Esophagus squamous epithelium (tissue), 5 donors: Measurements from ENCODE around the gene DIPK1B. TPM values are rescaled to one million over a fixed set of nuclear protein-coding genes. Genes with fewer than 3 reads are reported as not detected.
"Not testable (repeated sequence)": the region's sequence is repeated elsewhere in the genome, so short reads cannot be mapped to it uniquely, and the experiment has no call there.

Experiments
- DNase-seq: peaks from one replicate; lab custom pipeline; 2025; lab: John Stamatoyannopoulos, UW
- H3K27ac ChIP-seq, 4 donors: fragments of 200-600 bp; sonication (generic); one replicate each; pipeline ENCODE4 v1.5.1; 2016 to 2019; ENCODE audit warnings: mild to moderate bottlenecking in 1 of 4
- H3K27me3 ChIP-seq, 4 donors: fragments of 200-600 bp; sonication (generic); 1 replicate in 3 of 4; 2 replicates in 1 of 4; pipeline versions ENCODE4 v1.5.1 to v1.6.0; 2017 to 2021; ENCODE audit warnings: antibody characterized with exemption in 1 of 4
- H3K36me3 ChIP-seq, 3 donors: fragments of 200-600 bp; sonication (generic); one replicate each; pipeline ENCODE4 v1.5.1; 2016 to 2019
- H3K4me1 ChIP-seq, 3 donors: fragments of 200-600 bp; sonication (generic); one replicate each; pipeline ENCODE4 v1.5.1; 2017 to 2019
- H3K4me3 ChIP-seq, 4 donors: fragments of 200-600 bp; sonication (generic); 1 replicate in 3 of 4; 2 replicates in 1 of 4; pipeline ENCODE4 v1.5.1; 2016 to 2019; ENCODE audit warnings: mild to moderate bottlenecking in 2 of 4, moderate library complexity in 1 of 4
- H3K9me3 ChIP-seq, 3 donors: fragments of 200-600 bp; sonication (generic); one replicate each; pipeline ENCODE4 v1.5.1; 2016 to 2019
- CTCF ChIP-seq, 6 experiments: fragments of 450-650 bp in 4 of 6; fragments of 200-600 bp in 2 of 6; sonication (generic) in 2 of 6; IDR thresholded peaks; one replicate each; pipeline ENCODE4 v1.5.1; 2016 to 2019; ENCODE audit warnings: antibody characterized with exemption in 6 of 6, mild to moderate bottlenecking in 4 of 6, moderate library complexity in 4 of 6
- POLR2A ChIP-seq, 4 donors: fragments of 450-650 bp; IDR thresholded peaks; one replicate each; pipeline ENCODE4 v1.6.1; 2017; ENCODE audit warnings: antibody characterized with exemption in 4 of 4, mild to moderate bottlenecking in 4 of 4, moderate library complexity in 3 of 4
- WGBS, 2 donors: methylation state at CpG; one replicate each; pipeline ENCODE4 v1.1.5; 2018; 5-methylcytosine and 5-hydroxymethylcytosine counted together
- intact Hi-C: fragments of 100-400 bp; cut with DNase I; formaldehyde crosslinking; loops from one replicate; pipeline ENCODE4 v1.15.0; 2022
- small RNA-seq, 4 donors: library from RNA; depleted of rRNA; stranded (forward); fragments of <200 nt; gene quantifications; one replicate each; pipeline ENCODE3, GENCODE V24; 2016
- total RNA-seq, 4 donors: library from RNA; depleted of rRNA; stranded (reverse); fragments of >200 nt; gene quantifications; one replicate each; pipeline ENCODE4 v1.1.0, GENCODE V29; 2016
- donor health status: DM: yes; HTN: yes; CAD: no.

The DIPK1B gene
- total RNA-seq, 4 donors from 2014 or later, result 0.48 to 6.3 (median 1.1) TPM

- H3K27ac ChIP-seq, intact Hi-C loops, H3K36me3 ChIP-seq, H3K9me3 ChIP-seq, DNase-seq, H3K4me3 ChIP-seq: not testable (repeated sequence)
- H3K4me1 ChIP-seq, result peaks cover 0 to 10% (median 0%) of the 10 kb centered on the region in 3 donors
- peak in 2 of 6 experiments; percentile 6 to 25 for TF ChIP-seq CTCF (IDR thresholded peaks at IDR 0.05)
- WGBS, 2 donors, result 15 to 27% methylated on average over 14 to 16 of the region's 18 CpGs
- H3K27me3 ChIP-seq, result peaks cover 0 to 67% (median 5%) of the 10 kb centered on the region in 4 donors
Observed at GRCh38 chr9:136766410-136767120, 54.2 kb downstream of the DIPK1B start.

- intact Hi-C loops, result no loop called here
- Histone ChIP-seq H3K27ac (no peak overlapping the region), H3K27me3 (peaks cover 0 to 36% (median 0%) of the 10 kb centered on the region in 4 donors), H3K4me3 (no peak overlapping the region), H3K36me3 (no peaks in the 10 kb centered on the region), H3K4me1 (peaks cover 0 to 4% (median 0%) of the 10 kb centered on the region in 3 donors), H3K9me3 (peaks cover 0 to 8% (median 0%) of the 10 kb centered on the region in 3 donors)
- TF ChIP-seq POLR2A (IDR thresholded peaks at IDR 0.05) (no peak), CTCF (IDR thresholded peaks at IDR 0.05) (peak in 5 of 6 experiments; percentile 15 to 38 (median 18))
- 16 to 20% methylated on average over 7 to 15 of the region's 16 CpGs for WGBS, 2 donors
- DNase-seq, result no peak
Observed at GRCh38 chr9:136769710-136770191, 57.4 kb downstream of the DIPK1B start.

- Histone ChIP-seq H3K27me3 (peaks cover 0 to 18% (median 0%) of the 10 kb centered on the region in 4 donors), H3K4me3 (no peak overlapping the region), H3K4me1 (peaks cover 0 to 4% (median 0%) of the 10 kb centered on the region in 3 donors), H3K9me3 (peaks cover 0 to 8% (median 0%) of the 10 kb centered on the region in 3 donors), H3K36me3 (no peaks in the 10 kb centered on the region), H3K27ac (no peak overlapping the region)
- 20 to 69% methylated on average over 1 to 3 of the region's 3 CpGs for WGBS, 2 donors
- intact Hi-C loops, result no loop called here
- no peak for TF ChIP-seq CTCF (IDR thresholded peaks at IDR 0.05)
- TF ChIP-seq POLR2A (IDR thresholded peaks at IDR 0.05), result no peak
- DNase-seq, result no peak
Observed at GRCh38 chr9:136771907-136772415, 59.6 kb downstream of the DIPK1B start.

GRCh38 chr9:136773386-136774044 is 61.1 kb downstream of the DIPK1B start:
- Histone ChIP-seq H3K9me3 (peaks cover 0 to 8% (median 0%) of the 10 kb centered on the region in 3 donors), H3K4me1 (peaks cover 0 to 4% (median 0%) of the 10 kb centered on the region in 3 donors), H3K4me3 (no peak overlapping the region), H3K27me3 (peaks cover 0 to 4% (median 0%) of the 10 kb centered on the region in 4 donors), H3K27ac (no peak overlapping the region), H3K36me3 (no peaks in the 10 kb centered on the region)
- intact Hi-C loops, result no loop called here
- no peak for DNase-seq
- WGBS, 2 donors, result 40 to 55% methylated on average over 1 to 2 of the region's 7 CpGs
- TF ChIP-seq POLR2A (IDR thresholded peaks at IDR 0.05), result no peak

Small RNAs within 50 kb of the gene (small RNA-seq; reads per million reads assigned to genes)
- gene MIR126 (1,143 to 2,143 (median 1,308) reads per million in 4 donors), gene MIR6722 (0 reads per million in 4 donors)

Other genes starting within 250 kb of the DIPK1B start
- gene SEC16A, start 229.5 kb upstream of the DIPK1B start, total RNA-seq, result 10 to 100 TPM; 31.2 to 49.1 (median 38.6) TPM
- gene NOTCH1, start 166.5 kb upstream of the DIPK1B start, total RNA-seq, result 10 to 100 TPM; 32.0 to 40.8 (median 36.2) TPM
- 10 to 100 TPM in 2 of 4 donors, 1 to 10 TPM in 2; 5.2 to 41.2 (median 21.2) TPM for gene EGFL7, start 49.7 kb upstream of the DIPK1B start, total RNA-seq
- gene AGPAT2, start 25.1 kb upstream of the DIPK1B start, total RNA-seq, result 10 to 100 TPM; 66.2 to 80.6 (median 75.8) TPM
- 1 to 10 TPM in 3 of 4 donors, under 1 TPM in 1; 0.64 to 3.8 (median 2.2) TPM for gene LCN10, start 30.4 kb downstream of the DIPK1B start, total RNA-seq
- gene LCN6, start 36.0 kb downstream of the DIPK1B start, total RNA-seq, result 1 to 10 TPM in 2 of 4 donors, under 1 TPM in 1, not detected in 1; 0.82 to 6.7 (median 2.5) TPM
- gene LCN8, start 45.7 kb downstream of the DIPK1B start, total RNA-seq, result not detected
- gene LCN15, start 51.9 kb downstream of the DIPK1B start, total RNA-seq, result not detected
- 100 to 1,000 TPM; 109 to 129 (median 123) TPM for gene TMEM141, start 78.8 kb downstream of the DIPK1B start, total RNA-seq
- gene CCDC183, start 83.8 kb downstream of the DIPK1B start, total RNA-seq, result 1 to 10 TPM in 1 of 4 donors, not detected in 3; 2.1 TPM
- gene RABL6, start 95.4 kb downstream of the DIPK1B start, total RNA-seq, result 10 to 100 TPM; 54.9 to 70.7 (median 61.5) TPM
- 1 to 10 TPM in 2 of 4 donors, under 1 TPM in 2; 0.32 to 2.3 (median 1.0) TPM for gene AJM1, start 129.9 kb downstream of the DIPK1B start, total RNA-seq
- gene PHPT1, start 136.8 kb downstream of the DIPK1B start, total RNA-seq, result 10 to 100 TPM; 21.9 to 53.2 (median 42.2) TPM
- 1 to 10 TPM; 1.8 to 2.9 (median 2.7) TPM for gene MAMDC4, start 139.8 kb downstream of the DIPK1B start, total RNA-seq
- 100 to 1,000 TPM; 326 to 456 (median 356) TPM for gene EDF1, start 153.7 kb downstream of the DIPK1B start, total RNA-seq
- gene TRAF2, start 173.9 kb downstream of the DIPK1B start, total RNA-seq, result 10 to 100 TPM in 3 of 4 donors, 1 to 10 TPM in 1; 8.0 to 20.9 (median 13.2) TPM
- 100 to 1,000 TPM; 146 to 210 (median 163) TPM for gene FBXW5, start 232.2 kb downstream of the DIPK1B start, total RNA-seq
- 1 to 10 TPM in 1 of 4 donors, not detected in 3; 1.6 TPM for gene C8G, start 232.7 kb downstream of the DIPK1B start, total RNA-seq
- not detected for gene LCN12, start 239.7 kb downstream of the DIPK1B start, total RNA-seq